ENCODE results near the gene KRTAP2-2.

Gene KRTAP2-2

DNA sequence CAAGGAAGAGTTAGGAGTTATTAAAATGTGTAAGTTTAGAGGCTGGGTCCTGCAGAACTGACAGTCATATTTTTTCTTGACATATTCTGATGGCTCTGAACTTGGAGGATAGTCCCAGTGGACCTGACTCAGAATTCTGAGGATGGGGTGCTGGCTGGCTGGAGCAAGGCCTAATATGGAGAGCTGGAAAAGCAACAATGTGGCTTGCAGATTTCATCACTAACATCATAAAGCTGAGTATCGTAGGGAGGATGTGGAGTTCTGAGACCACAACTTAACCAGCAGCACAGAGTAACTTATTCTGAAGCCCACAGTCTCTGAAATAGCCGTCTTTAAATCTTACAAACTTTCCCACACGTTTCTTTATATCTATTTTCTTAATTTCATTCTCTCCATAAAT, 30.3 kb downstream of the KRTAP2-2 start:
- no peak for DNase-seq (ENCODE audit: low spot score)

- no peak for DNase-seq (ENCODE audit: low spot score)
These were observed 34.7 kb downstream of the KRTAP2-2 start for GRCh38 chr17:41020336-41020735.

- no peak for DNase-seq (ENCODE audit: low spot score)
These were observed 35.6 kb downstream of the KRTAP2-2 start for GRCh38 chr17:41019415-41019814.

DNA sequence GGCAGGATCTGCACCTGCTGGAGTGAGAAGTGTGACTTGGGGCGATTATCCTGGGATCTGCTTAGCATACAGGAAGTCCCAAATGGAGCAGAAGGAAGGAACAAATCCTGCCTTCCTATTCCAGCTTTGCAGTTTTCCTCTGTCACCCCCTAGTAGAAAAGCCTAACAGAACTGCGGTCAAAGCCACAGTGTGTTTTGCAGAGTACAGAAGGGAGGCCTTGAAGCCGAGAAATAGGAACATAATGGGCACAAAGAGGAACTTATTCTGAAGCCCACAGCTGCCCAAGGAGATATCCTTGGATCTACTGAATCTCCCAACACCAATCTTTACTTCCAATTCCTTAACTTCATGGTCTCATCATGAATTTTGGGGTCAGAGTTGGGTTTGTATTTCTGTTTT, 36.5 kb downstream of the KRTAP2-2 start:
- no peak for DNase-seq (ENCODE audit: low spot score)

- no peak for DNase-seq (ENCODE audit: low spot score)
These were observed 38.3 kb downstream of the KRTAP2-2 start for GRCh38 chr17:41016578-41017215.

- no peak for DNase-seq (ENCODE audit: low spot score)
These were observed 39.6 kb downstream of the KRTAP2-2 start for GRCh38 chr17:41015454-41015853.

GRCh38 chr17:41013606-41014005, 41.4 kb downstream of the KRTAP2-2 start:
- no peak for DNase-seq (ENCODE audit: low spot score)

GRCh38 chr17:41013181-41013580, 41.8 kb downstream of the KRTAP2-2 start:
- DNase-seq (ENCODE audit: low spot score), result no peak

DNA sequence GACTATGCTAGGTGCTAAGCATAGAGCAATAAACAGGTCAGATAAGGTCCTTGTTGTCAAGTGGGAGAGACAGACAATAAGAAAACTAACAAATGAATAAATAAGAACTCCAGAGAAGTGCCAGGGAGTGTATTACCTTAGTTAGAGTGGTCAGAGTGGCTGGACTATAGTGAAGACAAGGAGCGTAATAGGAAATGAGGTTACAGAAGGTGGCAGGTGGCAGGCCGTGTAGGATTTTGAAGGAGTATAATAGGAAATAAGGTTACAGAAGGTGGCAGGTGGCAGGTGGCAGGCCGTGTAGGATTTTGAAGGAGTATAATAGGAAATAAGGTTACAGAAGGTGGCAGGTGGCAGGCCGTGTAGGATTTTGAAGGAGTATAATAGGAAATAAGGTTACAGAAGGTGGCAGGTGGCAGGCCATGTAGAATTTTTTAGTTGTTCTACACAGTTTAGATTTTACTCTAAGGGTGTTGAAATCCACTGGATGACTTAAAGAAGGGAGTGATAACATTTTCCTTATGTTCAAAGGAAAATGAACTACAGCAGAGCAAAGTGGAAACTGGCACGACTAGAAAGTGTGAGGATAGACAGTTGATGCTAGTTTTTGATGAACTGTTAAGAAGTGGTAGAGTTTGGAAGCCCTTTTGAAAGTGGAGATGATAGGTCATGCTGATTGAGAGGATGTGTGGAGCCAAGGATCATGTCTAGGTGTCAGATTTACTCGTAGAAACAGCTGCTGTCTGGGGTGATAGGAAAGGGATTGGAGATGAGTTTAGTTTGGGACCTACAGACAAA, 42.5 kb downstream of the KRTAP2-2 start:
- no peak for DNase-seq (ENCODE audit: low spot score)

DNA sequence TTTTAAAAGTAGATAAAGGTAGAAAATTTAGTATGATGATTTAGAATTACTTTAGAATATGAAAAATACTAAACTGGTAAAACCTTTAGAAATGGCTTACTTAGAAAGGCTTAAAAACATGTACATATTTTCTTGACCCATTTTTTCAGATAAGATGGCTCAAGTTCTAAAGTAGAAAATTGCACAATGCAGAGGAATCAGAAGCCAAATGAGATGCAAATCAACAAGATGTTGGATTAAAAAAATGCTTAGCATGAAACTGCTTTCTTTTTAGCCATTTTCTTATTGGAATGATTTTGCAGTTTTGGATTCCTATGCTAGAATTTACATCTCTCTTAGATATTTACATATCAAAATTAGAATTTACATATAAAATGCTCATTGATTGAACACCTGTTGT, 44.6 kb downstream of the KRTAP2-2 start:
- no peak for DNase-seq (ENCODE audit: low spot score)

DNA sequence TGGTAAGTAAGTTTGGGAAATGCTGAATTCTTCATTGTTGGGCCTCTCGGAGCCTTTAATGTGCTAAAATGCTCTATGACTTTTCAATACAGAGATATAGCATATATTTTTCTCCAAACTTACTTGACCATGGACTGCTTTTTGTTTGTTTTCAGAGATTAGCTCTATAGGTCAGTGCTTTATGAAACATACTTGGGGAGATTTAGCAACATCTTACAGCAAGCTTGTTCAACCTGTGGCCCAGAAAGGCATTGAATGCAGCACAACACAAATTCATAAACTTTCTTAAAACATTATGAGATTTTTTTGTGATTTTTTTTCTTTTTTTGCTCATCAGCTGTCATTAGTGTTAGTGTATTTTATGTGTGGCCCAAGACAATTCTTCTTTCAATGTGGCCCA, 45.1 kb downstream of the KRTAP2-2 start:
- no peak for DNase-seq (ENCODE audit: low spot score)

DNA sequence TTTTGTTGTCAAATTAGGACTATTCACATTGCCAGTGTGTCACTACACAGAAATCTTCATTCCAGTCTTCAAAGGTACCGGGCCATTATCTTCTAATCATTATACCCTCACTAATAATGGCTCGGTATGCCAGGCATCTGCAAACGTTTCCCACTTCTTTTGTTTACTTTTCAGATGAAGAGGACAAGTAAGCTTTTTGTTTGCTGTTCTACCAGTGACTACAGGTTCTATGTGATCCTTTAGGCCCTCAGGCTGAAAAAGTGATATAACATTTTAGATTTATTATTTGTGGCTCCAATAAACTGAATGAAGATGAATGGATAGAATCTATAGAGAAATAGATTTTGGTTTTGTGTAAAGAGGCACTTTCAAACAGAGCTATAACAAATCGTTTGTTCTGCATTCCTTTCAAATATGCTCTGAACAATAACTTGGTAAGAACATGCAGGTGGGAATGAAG, 45.7 kb downstream of the KRTAP2-2 start:
- DNase-seq (ENCODE audit: low spot score), result no peak

GRCh38 chr17:41008811-41009210, 46.2 kb downstream of the KRTAP2-2 start, which contains the start of gene KRTAP3-1:
Gene KRTAP3-1, minus strand, starts transcription at chr17:41009128. Its CDS starts 54 bp downstream, at chr17:41009074.
- no peak for DNase-seq (ENCODE audit: low spot score)

All from pons (tissue), 1 donor.